ENCODE results near the gene TSHZ2. TPM values are rescaled to one million over a fixed set of nuclear protein-coding genes. Genes with fewer than 3 reads are reported as not detected.

Gene TSHZ2
- total and polyA plus RNA-seq, 2 donors (not counting 3 experiments of a cell fraction or from before 2014, with no cell fraction given): not detected

DNA sequence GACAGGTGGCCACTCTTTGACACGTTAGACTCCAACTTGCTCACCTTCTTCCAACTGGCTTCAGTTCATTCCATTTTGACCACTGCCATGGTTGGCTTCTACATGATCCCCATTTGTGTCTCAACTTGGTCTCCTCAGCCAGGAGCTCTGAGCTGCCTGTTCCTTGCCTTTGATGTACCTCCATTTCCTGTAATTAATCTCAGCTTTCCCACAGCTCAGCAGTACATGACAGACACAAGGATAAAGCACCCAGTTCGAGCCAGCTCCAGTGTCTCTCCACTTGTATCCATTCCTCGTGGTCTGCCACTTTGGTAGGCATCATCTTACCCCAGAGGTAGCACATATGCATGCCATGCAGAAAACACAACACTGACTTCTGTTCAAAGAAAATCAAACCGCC, 161.0 kb downstream of the TSHZ2 start:
- Histone ChIP-seq H3K4me3 (replicated peaks in 1 of 3; ENCODE audit: insufficient read depth in 1 of 3, low read depth in 1 of 3, low read length in 3 of 3) (no peak overlapping the region), H3K27ac (ENCODE audit: insufficient read depth, low read depth, low read length) (no peak overlapping the region), H3K9me1 (replicated peaks; ENCODE audit: control insufficient read depth, extremely low read depth, insufficient read depth, low read length) (no peaks in the 10 kb centered on the region), H2AFZ (ENCODE audit: low read depth, low read length) (no peak overlapping the region), H3K9me3 (replicated peaks; ENCODE audit: control insufficient read depth, insufficient read depth, low read length) (no peaks in the 10 kb centered on the region), H3K27me3 (ENCODE audit: control insufficient read depth in 2 of 2, insufficient read depth in 2 of 2, low read length in 2 of 2) (no peaks in the 10 kb centered on the region), H3K36me3 (ENCODE audit: control insufficient read depth in 2 of 2, extremely low read depth in 1 of 2, insufficient read depth in 2 of 2, low read length in 2 of 2) (no peaks in the 10 kb centered on the region), H3K9ac (replicated peaks; ENCODE audit: extremely low read depth, insufficient read depth, low read length) (no peak overlapping the region), H3K4me1 (ENCODE audit: control insufficient read depth, extremely low read depth, insufficient read depth, low read length) (no peaks in the 10 kb centered on the region), H3K4me2 (ENCODE audit: insufficient read depth, low read length) (no peak overlapping the region), H4K20me1 (replicated peaks; ENCODE audit: control insufficient read depth, extremely low read depth, insufficient read depth, low read length) (no peaks in the 10 kb centered on the region), H3K79me2 (ENCODE audit: control insufficient read depth, insufficient read depth, low read length) (no peaks in the 10 kb centered on the region)
- intact Hi-C loops (cut with micrococcal nuclease): no loop called here
- no TSS peak for BruUV-seq (replicated peaks)
- ChIA-PET POLR2A (no interaction called here), CTCF (no interaction called here)
- no peak for FAIRE-seq
- dilution Hi-C loops (cut with MboI; ENCODE audit: extremely low pct_ligation_motif_present, low sequenced_read_pairs): no loop called here
- TF ChIP-seq JUN (IDR thresholded peaks at IDR 0.05; ENCODE audit: borderline replicate concordance, insufficient read depth, insufficient read length, low read depth) (no peak), POLR2A (IDR thresholded peaks at IDR 0.05; ENCODE audit: low read depth, low read length) (no peak), FOS (IDR thresholded peaks at IDR 0.05; ENCODE audit: borderline replicate concordance, insufficient read depth, low read length) (no peak)
- DNase-seq (ENCODE audit: low read depth, low spot score): no peak

DNA sequence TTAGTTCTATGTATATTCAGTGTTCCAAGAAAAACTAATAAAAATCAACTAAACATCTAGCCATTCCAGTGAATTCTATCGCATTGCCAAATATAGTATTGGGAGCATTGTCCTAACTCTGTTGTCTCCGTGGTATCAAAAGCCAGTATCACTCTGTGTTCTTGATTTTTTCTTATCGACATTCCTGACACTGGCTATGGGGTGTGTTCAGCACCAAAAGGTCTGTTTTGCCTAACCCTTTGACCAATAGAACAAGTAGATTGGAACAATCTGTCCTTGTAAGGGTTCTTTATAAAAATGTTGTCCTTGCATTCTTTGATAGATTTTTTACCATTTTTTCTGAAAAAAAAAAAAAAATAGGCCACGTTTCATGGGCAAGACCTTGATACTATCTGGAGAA, 161.5 kb downstream of the TSHZ2 start:
- Histone ChIP-seq H3K27me3 (ENCODE audit: control insufficient read depth in 2 of 2, insufficient read depth in 2 of 2, low read length in 2 of 2) (no peaks in the 10 kb centered on the region), H3K27ac (ENCODE audit: insufficient read depth, low read depth, low read length) (no peak overlapping the region), H3K4me1 (ENCODE audit: control insufficient read depth, extremely low read depth, insufficient read depth, low read length) (no peaks in the 10 kb centered on the region), H3K9ac (replicated peaks; ENCODE audit: extremely low read depth, insufficient read depth, low read length) (no peak overlapping the region), H4K20me1 (replicated peaks; ENCODE audit: control insufficient read depth, extremely low read depth, insufficient read depth, low read length) (no peaks in the 10 kb centered on the region), H3K9me3 (replicated peaks; ENCODE audit: control insufficient read depth, insufficient read depth, low read length) (no peaks in the 10 kb centered on the region), H3K79me2 (ENCODE audit: control insufficient read depth, insufficient read depth, low read length) (no peaks in the 10 kb centered on the region), H3K4me2 (ENCODE audit: insufficient read depth, low read length) (no peak overlapping the region), H3K9me1 (replicated peaks; ENCODE audit: control insufficient read depth, extremely low read depth, insufficient read depth, low read length) (no peaks in the 10 kb centered on the region), H3K4me3 (replicated peaks in 1 of 3; ENCODE audit: insufficient read depth in 1 of 3, low read depth in 1 of 3, low read length in 3 of 3) (no peak overlapping the region), H2AFZ (ENCODE audit: low read depth, low read length) (no peak overlapping the region), H3K36me3 (ENCODE audit: control insufficient read depth in 2 of 2, extremely low read depth in 1 of 2, insufficient read depth in 2 of 2, low read length in 2 of 2) (no peaks in the 10 kb centered on the region)
- ChIA-PET CTCF (no interaction called here), POLR2A (no interaction called here)
- intact Hi-C loops (cut with micrococcal nuclease): no loop called here
- dilution Hi-C loops (cut with MboI; ENCODE audit: extremely low pct_ligation_motif_present, low sequenced_read_pairs): no loop called here
- TF ChIP-seq MYC (IDR thresholded peaks at IDR 0.05; ENCODE audit: low read depth, low read length) (no peak), GATA2 (IDR thresholded peaks at IDR 0.05; ENCODE audit: insufficient read depth, insufficient read length, low read depth, low read length) (no peak), EZH2 (IDR thresholded peaks at IDR 0.05; ENCODE audit: borderline replicate concordance, low read depth, low read length, severe bottlenecking) (no peak), POLR2AphosphoS5 (IDR thresholded peaks at IDR 0.05; ENCODE audit: insufficient read depth, low read depth, low read length) (no peak), FOS (IDR thresholded peaks at IDR 0.05; ENCODE audit: borderline replicate concordance, insufficient read depth, low read length) (no peak), JUN (IDR thresholded peaks at IDR 0.05; ENCODE audit: borderline replicate concordance, insufficient read depth, insufficient read length, low read depth) (no peak), POLR2A (IDR thresholded peaks at IDR 0.05; ENCODE audit: low read depth, low read length) (no peak)
- TF ChIP-seq, protein P1, sequence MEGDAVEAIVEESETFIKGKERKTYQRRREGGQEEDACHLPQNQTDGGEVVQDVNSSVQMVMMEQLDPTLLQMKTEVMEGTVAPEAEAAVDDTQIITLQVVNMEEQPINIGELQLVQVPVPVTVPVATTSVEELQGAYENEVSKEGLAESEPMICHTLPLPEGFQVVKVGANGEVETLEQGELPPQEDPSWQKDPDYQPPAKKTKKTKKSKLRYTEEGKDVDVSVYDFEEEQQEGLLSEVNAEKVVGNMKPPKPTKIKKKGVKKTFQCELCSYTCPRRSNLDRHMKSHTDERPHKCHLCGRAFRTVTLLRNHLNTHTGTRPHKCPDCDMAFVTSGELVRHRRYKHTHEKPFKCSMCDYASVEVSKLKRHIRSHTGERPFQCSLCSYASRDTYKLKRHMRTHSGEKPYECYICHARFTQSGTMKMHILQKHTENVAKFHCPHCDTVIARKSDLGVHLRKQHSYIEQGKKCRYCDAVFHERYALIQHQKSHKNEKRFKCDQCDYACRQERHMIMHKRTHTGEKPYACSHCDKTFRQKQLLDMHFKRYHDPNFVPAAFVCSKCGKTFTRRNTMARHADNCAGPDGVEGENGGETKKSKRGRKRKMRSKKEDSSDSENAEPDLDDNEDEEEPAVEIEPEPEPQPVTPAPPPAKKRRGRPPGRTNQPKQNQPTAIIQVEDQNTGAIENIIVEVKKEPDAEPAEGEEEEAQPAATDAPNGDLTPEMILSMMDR (IDR thresholded peaks at IDR 0.05; ENCODE audit: extremely low read depth in 1 of 2, insufficient read depth in 1 of 2, low read depth in 1 of 2, low read length in 2 of 2): no peak
- TF ChIP-seq, protein P2, sequence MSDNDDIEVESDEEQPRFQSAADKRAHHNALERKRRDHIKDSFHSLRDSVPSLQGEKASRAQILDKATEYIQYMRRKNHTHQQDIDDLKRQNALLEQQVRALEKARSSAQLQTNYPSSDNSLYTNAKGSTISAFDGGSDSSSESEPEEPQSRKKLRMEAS (IDR thresholded peaks at IDR 0.05; ENCODE audit: insufficient read depth, insufficient read length): no peak
- BruUV-seq (replicated peaks): no TSS peak
- DNase-seq (ENCODE audit: low read depth, low spot score) (no peak), FAIRE-seq (no peak)
